ENCODE results near the gene THEM5.
A peak's percentile ranks its signal among the peaks of the same experiment; 100 is the strongest.
"Not testable (repeated sequence)": the region's sequence is repeated elsewhere in the genome, so short reads cannot be mapped to it uniquely, and the experiment has no call there.

THEM5 gene

GRCh38 chr1:151853411-151853943, at the start of gene THEM5:
Gene THEM5, minus strand, starts transcription at chr1:151853712. Its CDS starts 147 bp downstream, at chr1:151853565.
- no peak for DNase-seq

- no peak for DNase-seq
These were observed 49.3 kb upstream of the THEM5 start for GRCh38 chr1:151902858-151903257.

- DNase-seq: not testable (repeated sequence)
These were observed 47.3 kb upstream of the THEM5 start for GRCh38 chr1:151900804-151901203.

GRCh38 chr1:151898519-151898991, 45.0 kb upstream of the THEM5 start:
- no peak for DNase-seq

GRCh38 chr1:151897991-151898431, 44.5 kb upstream of the THEM5 start:
- DNase-seq: no peak

- DNase-seq: no peak
These were observed 39.8 kb upstream of the THEM5 start for GRCh38 chr1:151893176-151893924.

- peak; percentile 10 for DNase-seq
These were observed 38.7 kb upstream of the THEM5 start for GRCh38 chr1:151892190-151892589.

- no peak for DNase-seq
These were observed 38.0 kb upstream of the THEM5 start for GRCh38 chr1:151891512-151891911.

GRCh38 chr1:151888972-151889570, 35.6 kb upstream of the THEM5 start:
- no peak for DNase-seq

- peak; percentile 21 for DNase-seq
These were observed 33.5 kb upstream of the THEM5 start for GRCh38 chr1:151887028-151887427.

GRCh38 chr1:151885479-151885878, 32.0 kb upstream of the THEM5 start:
- no peak for DNase-seq

- not testable (repeated sequence) for DNase-seq
These were observed 31.4 kb upstream of the THEM5 start for GRCh38 chr1:151884879-151885278.

- DNase-seq: not testable (repeated sequence)
These were observed 30.9 kb upstream of the THEM5 start for GRCh38 chr1:151884445-151884844.

GRCh38 chr1:151883898-151884297, 30.4 kb upstream of the THEM5 start:
- DNase-seq: not testable (repeated sequence)

GRCh38 chr1:151882918-151883317, 29.4 kb upstream of the THEM5 start:
- not testable (repeated sequence) for DNase-seq

- DNase-seq: no peak
These were observed 29.0 kb upstream of the THEM5 start for GRCh38 chr1:151882466-151882865.

GRCh38 chr1:151881479-151881878, 28.0 kb upstream of the THEM5 start:
- DNase-seq: no peak

- no peak for DNase-seq
These were observed 22.0 kb upstream of the THEM5 start for GRCh38 chr1:151875419-151876097.

- DNase-seq: not testable (repeated sequence)
These were observed 19.3 kb upstream of the THEM5 start for GRCh38 chr1:151872776-151873175.

GRCh38 chr1:151871284-151872030, 17.9 kb upstream of the THEM5 start:
- no peak for DNase-seq

- DNase-seq: no peak
These were observed 15.0 kb upstream of the THEM5 start for GRCh38 chr1:151868486-151868885.

GRCh38 chr1:151867765-151868411, 14.4 kb upstream of the THEM5 start:
- peak; percentile 59 for DNase-seq

All from fibroblast of skin of right quadriceps (primary cell).